Large intestine (tissue), 12 donors: ENCODE results near the gene HSPB6. TPM values are rescaled to one million over a fixed set of nuclear protein-coding genes. Genes with fewer than 3 reads are reported as not detected.
"Not testable (repeated sequence)": the region's sequence is repeated elsewhere in the genome, so short reads cannot be mapped to it uniquely, and the experiment has no call there.

Experiments used
- DNase-seq, 2 donors: peaks; one replicate each; pipeline versions ENCODE4 v3.0.0 to v3.0.0-alpha.2; 2013
- H3K27ac ChIP-seq: one replicate; pipeline ENCODE4 v1.5.1; 2013; ENCODE audit warnings: low read length
- H3K27me3 ChIP-seq: 2 replicates; pipeline ENCODE4 v1.6.1; 2013; ENCODE audit warnings: low read length; ENCODE audit not compliant: control insufficient read depth, insufficient read depth
- H3K36me3 ChIP-seq: 2 replicates; pipeline ENCODE4 v1.6.1; 2013; ENCODE audit warnings: low read length; ENCODE audit not compliant: control insufficient read depth, insufficient read depth
- H3K4me1 ChIP-seq: one replicate; pipeline ENCODE4 v1.6.1; 2013; ENCODE audit warnings: low read length; ENCODE audit not compliant: control insufficient read depth, insufficient read depth
- H3K4me3 ChIP-seq: one replicate; pipeline ENCODE4 v1.5.1; 2013; ENCODE audit warnings: low read length
- H3K9me3 ChIP-seq: one replicate; pipeline ENCODE4 v1.6.1; 2013; ENCODE audit warnings: mild to moderate bottlenecking, low read depth, low read length, moderate library complexity; ENCODE audit not compliant: control insufficient read depth
- WGBS: methylation state at CpG from one replicate; pipeline ENCODE4 v1.1.5; 2013; ENCODE audit warnings: low lambda C conversion rate; ENCODE audit not compliant: insufficient coverage; 5-methylcytosine and 5-hydroxymethylcytosine counted together
- long read RNA-seq, 11 donors: transcript quantifications; one replicate each; lab custom pipeline, GENCODE V29; 2026
- polyA plus RNA-seq: library from polyadenylated mRNA; unstranded; fragments of 120-200 nt; gene quantifications from one replicate; pipeline ENCODE4 v1.2.1, GENCODE V29; 2013

Gene HSPB6
- polyA plus RNA-seq, result 50.2 TPM
- long read RNA-seq, donor 1, transcript HSPB6-201 (3 exons, 1,457 nt), result major isoform, 25 of 25 reads
- long read RNA-seq, donor 1, partial matches to known transcripts, result 0 of 25 reads
- long read RNA-seq, donor 1, other reads (novel, unspliced or antisense), result 0 of 25 reads
- long read RNA-seq, donor 2, transcript HSPB6-201 (3 exons, 1,457 nt), result major isoform, 23 of 23 reads
- long read RNA-seq, donor 2, partial matches to known transcripts, result 0 of 23 reads
- long read RNA-seq, donor 2, other reads (novel, unspliced or antisense), result 0 of 23 reads
- long read RNA-seq, donor 3, result 0 reads
- long read RNA-seq, donor 4, result 0 reads
- long read RNA-seq, donor 5, transcript HSPB6-201 (3 exons, 1,457 nt), result major isoform, 21 of 21 reads
- long read RNA-seq, donor 5, partial matches to known transcripts, result 0 of 21 reads
- long read RNA-seq, donor 5, other reads (novel, unspliced or antisense), result 0 of 21 reads
- long read RNA-seq, donor 6, transcript HSPB6-201 (3 exons, 1,457 nt), result major isoform, 25 of 25 reads
- long read RNA-seq, donor 6, partial matches to known transcripts, result 0 of 25 reads
- long read RNA-seq, donor 6, other reads (novel, unspliced or antisense), result 0 of 25 reads
- long read RNA-seq, donor 7, transcript HSPB6-201 (3 exons, 1,457 nt), result major isoform, 52 of 54 reads
- long read RNA-seq, donor 7, partial matches to known transcripts, result 0 of 54 reads
- long read RNA-seq, donor 7, other reads (novel, unspliced or antisense), result 0 of 54 reads
- long read RNA-seq, donor 8, transcript HSPB6-201 (3 exons, 1,457 nt), result major isoform, 25 of 25 reads
- long read RNA-seq, donor 8, partial matches to known transcripts, result 0 of 25 reads
- long read RNA-seq, donor 8, other reads (novel, unspliced or antisense), result 0 of 25 reads
- long read RNA-seq, donor 9, transcript HSPB6-201 (3 exons, 1,457 nt), result major isoform, 17 of 17 reads
- long read RNA-seq, donor 9, partial matches to known transcripts, result 0 of 17 reads
- long read RNA-seq, donor 9, other reads (novel, unspliced or antisense), result 0 of 17 reads
- long read RNA-seq, donor 10, transcript HSPB6-201 (3 exons, 1,457 nt), result major isoform, 29 of 29 reads
- long read RNA-seq, donor 10, partial matches to known transcripts, result 0 of 29 reads
- long read RNA-seq, donor 10, other reads (novel, unspliced or antisense), result 0 of 29 reads
- long read RNA-seq, donor 11, transcript HSPB6-201 (3 exons, 1,457 nt), result major isoform, 26 of 27 reads
- long read RNA-seq, donor 11, partial matches to known transcripts, result 0 of 27 reads
- long read RNA-seq, donor 11, other reads (novel, unspliced or antisense), result 0 of 27 reads

- no peak for DNase-seq
- H3K4me1 ChIP-seq, result peaks cover 25% of the 10 kb centered on the region
- peak within 1 kb of the TSS; percentile 81 for H3K4me3 ChIP-seq
- WGBS, result no CpG with 5 or more reads among the region's 52 CpGs
- H3K27ac ChIP-seq, result peak within 1 kb of the TSS; percentile 71
- H3K36me3 ChIP-seq, result peaks cover 29% of the 10 kb centered on the region
- peaks cover 23% of the 10 kb centered on the region for H3K27me3 ChIP-seq
- no peaks in the 10 kb centered on the region for H3K9me3 ChIP-seq
Observed at GRCh38 chr19:35756377-35757230, at the start of gene HSPB6. TSS of gene HSPB6 (minus strand) at chr19:35757029. CDS start at chr19:35757008, 21 bp downstream.

GRCh38 chr19:35806597-35806996 is 49.8 kb upstream of the HSPB6 start:
- WGBS, result no CpG with 5 or more reads among the region's 18 CpGs
- H3K36me3 ChIP-seq, result no peaks in the 10 kb centered on the region
- peaks cover 3% of the 10 kb centered on the region for H3K4me1 ChIP-seq
- H3K9me3 ChIP-seq, result no peaks in the 10 kb centered on the region
- no peak for DNase-seq
- no peak overlapping the region for H3K27ac ChIP-seq
- no peak overlapping the region for H3K4me3 ChIP-seq
- no peaks in the 10 kb centered on the region for H3K27me3 ChIP-seq

GRCh38 chr19:35805526-35806102 is 48.8 kb upstream of the HSPB6 start:
- Histone ChIP-seq H3K27me3 (no peaks in the 10 kb centered on the region), H3K9me3 (no peaks in the 10 kb centered on the region), H3K4me3 (no peak overlapping the region), H3K36me3 (no peaks in the 10 kb centered on the region), H3K4me1 (no peaks in the 10 kb centered on the region), H3K27ac (no peak overlapping the region)
- WGBS, result no CpG with 5 or more reads among the region's 5 CpGs
- DNase-seq, result no peak

GRCh38 chr19:35801828-35802227 is 45.0 kb upstream of the HSPB6 start:
- no peaks in the 10 kb centered on the region for H3K9me3 ChIP-seq
- no peaks in the 10 kb centered on the region for H3K4me1 ChIP-seq
- no CpG with 5 or more reads among the region's 3 CpGs for WGBS
- H3K4me3 ChIP-seq, result no peak overlapping the region
- H3K27ac ChIP-seq, result no peak overlapping the region
- DNase-seq, result no peak
- no peaks in the 10 kb centered on the region for H3K36me3 ChIP-seq
- H3K27me3 ChIP-seq, result peaks cover 15% of the 10 kb centered on the region

- H3K9me3 ChIP-seq, result no peaks in the 10 kb centered on the region
- no peak overlapping the region for H3K27ac ChIP-seq
- peaks cover 24% of the 10 kb centered on the region for H3K27me3 ChIP-seq
- DNase-seq, result peak in 1 of 2 donors; percentile 50
- WGBS, result no CpG with 5 or more reads among the region's 15 CpGs
- no peaks in the 10 kb centered on the region for H3K36me3 ChIP-seq
- no peak overlapping the region for H3K4me3 ChIP-seq
- H3K4me1 ChIP-seq, result no peaks in the 10 kb centered on the region
Observed at GRCh38 chr19:35797663-35798062, 40.8 kb upstream of the HSPB6 start.

GRCh38 chr19:35796645-35797542 is 40.1 kb upstream of the HSPB6 start:
- WGBS, result 0% methylated on average over 1 of the region's 39 CpGs
- no peak overlapping the region for H3K4me3 ChIP-seq
- H3K36me3 ChIP-seq, result no peaks in the 10 kb centered on the region
- H3K9me3 ChIP-seq, result no peaks in the 10 kb centered on the region
- no peaks in the 10 kb centered on the region for H3K4me1 ChIP-seq
- no peak overlapping the region for H3K27ac ChIP-seq
- DNase-seq, result no peak
- peaks cover 24% of the 10 kb centered on the region for H3K27me3 ChIP-seq

GRCh38 chr19:35795564-35795963 is 38.7 kb upstream of the HSPB6 start:
- not testable (repeated sequence) for H3K9me3 ChIP-seq, H3K27ac ChIP-seq, H3K4me3 ChIP-seq, H3K36me3 ChIP-seq, H3K4me1 ChIP-seq, DNase-seq
- peaks cover 24% of the 10 kb centered on the region for H3K27me3 ChIP-seq
- WGBS, result no CpG with 5 or more reads among the region's 1 CpG

GRCh38 chr19:35793381-35794165 is 36.7 kb upstream of the HSPB6 start:
- DNase-seq, result peak; percentile 27 to 58
- no CpG with 5 or more reads among the region's 7 CpGs for WGBS

More at GRCh38 chr19:35793381-35794165, 36.7 kb upstream of the HSPB6 start:
- H3K27me3 ChIP-seq, result peaks cover 24% of the 10 kb centered on the region
- no peaks in the 10 kb centered on the region for H3K4me1 ChIP-seq
- H3K27ac ChIP-seq, result no peak overlapping the region
- no peaks in the 10 kb centered on the region for H3K9me3 ChIP-seq
- no peak overlapping the region for H3K4me3 ChIP-seq
- no peaks in the 10 kb centered on the region for H3K36me3 ChIP-seq
